Measurements from ENCODE around the gene BTNL3. TPM values are rescaled to one million over a fixed set of nuclear protein-coding genes. Genes with fewer than 3 reads are reported as not detected.

The BTNL3 gene, protein sequence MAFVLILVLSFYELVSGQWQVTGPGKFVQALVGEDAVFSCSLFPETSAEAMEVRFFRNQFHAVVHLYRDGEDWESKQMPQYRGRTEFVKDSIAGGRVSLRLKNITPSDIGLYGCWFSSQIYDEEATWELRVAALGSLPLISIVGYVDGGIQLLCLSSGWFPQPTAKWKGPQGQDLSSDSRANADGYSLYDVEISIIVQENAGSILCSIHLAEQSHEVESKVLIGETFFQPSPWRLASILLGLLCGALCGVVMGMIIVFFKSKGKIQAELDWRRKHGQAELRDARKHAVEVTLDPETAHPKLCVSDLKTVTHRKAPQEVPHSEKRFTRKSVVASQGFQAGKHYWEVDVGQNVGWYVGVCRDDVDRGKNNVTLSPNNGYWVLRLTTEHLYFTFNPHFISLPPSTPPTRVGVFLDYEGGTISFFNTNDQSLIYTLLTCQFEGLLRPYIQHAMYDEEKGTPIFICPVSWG
- polyA plus RNA-seq (2013, experiment 1 of 2): not detected
- not detected for polyA plus RNA-seq (2013, experiment 2 of 2)

DNA sequence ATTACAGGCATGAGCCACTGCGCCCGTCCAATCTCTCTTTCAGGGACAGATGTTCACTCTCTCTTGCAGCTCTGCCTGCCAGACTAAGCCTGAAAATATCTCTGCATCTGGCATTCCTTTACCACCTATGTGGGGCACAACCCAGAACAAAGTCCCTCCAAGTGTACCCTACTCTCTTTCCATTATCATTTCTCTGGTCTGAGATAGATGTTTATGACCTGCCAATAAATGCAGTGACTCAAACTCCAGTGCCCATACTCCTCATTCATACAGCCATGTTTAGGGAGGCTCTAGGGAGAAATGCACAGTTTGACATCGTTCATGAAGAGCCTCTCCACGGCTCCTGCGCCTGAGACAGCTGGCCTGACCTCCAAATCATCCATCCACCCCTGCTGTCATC, at the start of gene BTNL3:
Gene BTNL3, plus strand, starts transcription at position 255 of the 400 bp plus-strand sequence. CDS start 183 bp downstream, outside the sequence.
- Histone ChIP-seq H3K36me3 (ENCODE audit: control insufficient read depth in 1 of 2, insufficient read depth in 2 of 2, low read depth in 1 of 2, low read length in 2 of 2) (no peaks in the 10 kb centered on the region), H3K27me3 (ENCODE audit: control insufficient read depth in 1 of 2, insufficient read depth in 1 of 2, low read length in 2 of 2) (peaks cover 0 to 34% of the 10 kb centered on the region in 2 experiments), H3K14ac (ENCODE audit: low read length in 2 of 2) (no peak within 1 kb of the TSS), H2BK12ac (ENCODE audit: low read length in 2 of 2) (no peak within 1 kb of the TSS), H3K27ac (ENCODE audit: low read length, poor library complexity, severe bottlenecking) (no peak within 1 kb of the TSS), H4K8ac (ENCODE audit: low read length) (no peak within 1 kb of the TSS), H3K4ac (ENCODE audit: low read depth in 1 of 2, low read length in 2 of 2) (no peak within 1 kb of the TSS), H2BK15ac (ENCODE audit: low read depth, poor library complexity, severe bottlenecking) (no peak within 1 kb of the TSS), H3K4me1 (ENCODE audit: control insufficient read depth, insufficient read depth, low read depth, low read length) (no peaks in the 10 kb centered on the region), H2AK5ac (ENCODE audit: low read length, severe bottlenecking) (no peak within 1 kb of the TSS), H3K23ac (ENCODE audit: low read length in 2 of 2) (no peak within 1 kb of the TSS), H2BK120ac (ENCODE audit: low read depth, low read length) (no peak within 1 kb of the TSS), H2BK5ac (ENCODE audit: low read depth, low read length, poor library complexity, severe bottlenecking) (no peak within 1 kb of the TSS), H3K4me3 (ENCODE audit: insufficient read depth in 1 of 2, low read depth in 1 of 2, low read length in 2 of 2) (no peak within 1 kb of the TSS), H3K18ac (ENCODE audit: low read depth in 1 of 2, low read length in 2 of 2) (no peak within 1 kb of the TSS), H3K4me2 (ENCODE audit: low read length, poor library complexity, severe bottlenecking) (no peak within 1 kb of the TSS), H3K9ac (ENCODE audit: low read length) (no peak within 1 kb of the TSS), H3K9me3 (ENCODE audit: control insufficient read depth, low read length) (no peaks in the 10 kb centered on the region), H2AFZ (ENCODE audit: low read depth, low read length) (no peak within 1 kb of the TSS), H3K79me1 (replicated peaks; ENCODE audit: low read length, poor library complexity, severe bottlenecking) (no peaks in the 10 kb centered on the region), H4K91ac (ENCODE audit: low read length) (no peak within 1 kb of the TSS)
- 56% methylated on average over 5 of the region's 5 CpGs for WGBS
- DNase-seq: no peak

DNA sequence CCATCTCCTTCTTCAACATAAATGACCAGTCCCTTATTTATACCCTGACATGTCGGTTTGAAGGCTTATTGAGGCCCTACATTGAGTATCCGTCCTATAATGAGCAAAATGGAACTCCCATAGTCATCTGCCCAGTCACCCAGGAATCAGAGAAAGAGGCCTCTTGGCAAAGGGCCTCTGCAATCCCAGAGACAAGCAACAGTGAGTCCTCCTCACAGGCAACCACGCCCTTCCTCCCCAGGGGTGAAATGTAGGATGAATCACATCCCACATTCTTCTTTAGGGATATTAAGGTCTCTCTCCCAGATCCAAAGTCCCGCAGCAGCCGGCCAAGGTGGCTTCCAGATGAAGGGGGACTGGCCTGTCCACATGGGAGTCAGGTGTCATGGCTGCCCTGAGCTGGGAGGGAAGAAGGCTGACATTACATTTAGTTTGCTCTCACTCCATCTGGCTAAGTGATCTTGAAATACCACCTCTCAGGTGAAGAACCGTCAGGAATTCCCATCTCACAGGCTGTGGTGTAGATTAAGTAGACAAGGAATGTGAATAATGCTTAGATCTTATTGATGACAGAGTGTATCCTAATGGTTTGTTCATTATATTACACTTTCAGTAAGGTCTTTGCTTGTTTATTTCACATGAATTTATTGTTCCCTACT, 38.2 kb upstream of the BTNL3 start:
- no peak overlapping the region for H2AK5ac ChIP-seq (ENCODE audit: low read length, severe bottlenecking)
- H2AFZ ChIP-seq (ENCODE audit: low read depth, low read length): no peak overlapping the region
- no peak overlapping the region for H3K18ac ChIP-seq (ENCODE audit: low read depth in 1 of 2, low read length in 2 of 2)
- H3K27me3 ChIP-seq (ENCODE audit: control insufficient read depth in 1 of 2, insufficient read depth in 1 of 2, low read length in 2 of 2): peaks cover 0 to 4% of the 10 kb centered on the region in 2 experiments
- H2BK120ac ChIP-seq (ENCODE audit: low read depth, low read length): no peak overlapping the region
- H2BK15ac ChIP-seq (ENCODE audit: low read depth, poor library complexity, severe bottlenecking): no peak overlapping the region
- no peak overlapping the region for H3K27ac ChIP-seq (ENCODE audit: low read length, poor library complexity, severe bottlenecking)
- no peak overlapping the region for H3K4me2 ChIP-seq (ENCODE audit: low read length, poor library complexity, severe bottlenecking)
- no peak overlapping the region for H2BK5ac ChIP-seq (ENCODE audit: low read depth, low read length, poor library complexity, severe bottlenecking)
- H3K9me3 ChIP-seq (ENCODE audit: control insufficient read depth, low read length): no peaks in the 10 kb centered on the region
- no peaks in the 10 kb centered on the region for H3K36me3 ChIP-seq (ENCODE audit: control insufficient read depth in 1 of 2, insufficient read depth in 2 of 2, low read depth in 1 of 2, low read length in 2 of 2)
- DNase-seq: no peak
- H3K79me1 ChIP-seq (replicated peaks; ENCODE audit: low read length, poor library complexity, severe bottlenecking): no peaks in the 10 kb centered on the region
- WGBS: 48% methylated on average over 5 of the region's 6 CpGs
- H4K8ac ChIP-seq (ENCODE audit: low read length): no peak overlapping the region
- H3K14ac ChIP-seq (ENCODE audit: low read length in 2 of 2): no peak overlapping the region
- H3K23ac ChIP-seq (ENCODE audit: low read length in 2 of 2): no peak overlapping the region
- H2BK12ac ChIP-seq (ENCODE audit: low read length in 2 of 2): no peak overlapping the region
- no peaks in the 10 kb centered on the region for H3K4me1 ChIP-seq (ENCODE audit: control insufficient read depth, insufficient read depth, low read depth, low read length)
- H3K4me3 ChIP-seq (ENCODE audit: insufficient read depth in 1 of 2, low read depth in 1 of 2, low read length in 2 of 2): no peak overlapping the region
- no peak overlapping the region for H4K91ac ChIP-seq (ENCODE audit: low read length)
- no peak overlapping the region for H3K9ac ChIP-seq (ENCODE audit: low read length)
- no peak overlapping the region for H3K4ac ChIP-seq (ENCODE audit: low read depth in 1 of 2, low read length in 2 of 2)

DNA sequence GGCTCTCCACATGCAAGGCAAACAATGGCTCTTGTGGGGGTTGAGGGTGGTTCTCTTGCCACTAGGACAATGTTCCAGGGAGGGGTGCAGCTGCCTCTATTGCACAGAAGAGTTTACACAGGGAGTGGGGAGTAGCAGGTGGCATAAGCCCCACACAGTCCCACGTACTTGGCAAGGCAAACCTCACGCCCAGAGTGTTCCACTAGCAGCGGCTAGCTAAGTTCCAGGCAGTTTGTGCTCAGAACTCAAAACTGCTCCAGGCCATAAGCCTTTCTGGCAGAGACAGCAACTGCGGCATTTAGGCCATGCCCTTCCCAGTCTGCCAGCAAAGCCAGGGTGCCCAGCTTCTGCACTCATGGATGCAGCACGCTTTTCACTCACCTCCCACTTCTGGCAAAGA, 29.0 kb upstream of the BTNL3 start:
- H2BK15ac ChIP-seq (ENCODE audit: low read depth, poor library complexity, severe bottlenecking): no peak overlapping the region
- no peak overlapping the region for H2BK120ac ChIP-seq (ENCODE audit: low read depth, low read length)
- 69% methylated on average over 5 of the region's 5 CpGs for WGBS
- H2AFZ ChIP-seq (ENCODE audit: low read depth, low read length): no peak overlapping the region
- no peak overlapping the region for H4K8ac ChIP-seq (ENCODE audit: low read length)
- no peak overlapping the region for H4K91ac ChIP-seq (ENCODE audit: low read length)
- no peak for DNase-seq
- no peak overlapping the region for H2BK12ac ChIP-seq (ENCODE audit: low read length in 2 of 2)
- H3K27me3 ChIP-seq (ENCODE audit: control insufficient read depth in 1 of 2, insufficient read depth in 1 of 2, low read length in 2 of 2): peaks cover 0 to 8% of the 10 kb centered on the region in 2 experiments
- H3K4me1 ChIP-seq (ENCODE audit: control insufficient read depth, insufficient read depth, low read depth, low read length): no peaks in the 10 kb centered on the region
- H3K36me3 ChIP-seq (ENCODE audit: control insufficient read depth in 1 of 2, insufficient read depth in 2 of 2, low read depth in 1 of 2, low read length in 2 of 2): no peaks in the 10 kb centered on the region
- H3K27ac ChIP-seq (ENCODE audit: low read length, poor library complexity, severe bottlenecking): no peak overlapping the region
- H3K23ac ChIP-seq (ENCODE audit: low read length in 2 of 2): no peak overlapping the region
- no peak overlapping the region for H3K4me2 ChIP-seq (ENCODE audit: low read length, poor library complexity, severe bottlenecking)
- no peak overlapping the region for H2BK5ac ChIP-seq (ENCODE audit: low read depth, low read length, poor library complexity, severe bottlenecking)
- H3K79me1 ChIP-seq (replicated peaks; ENCODE audit: low read length, poor library complexity, severe bottlenecking): no peaks in the 10 kb centered on the region
- no peak overlapping the region for H3K4ac ChIP-seq (ENCODE audit: low read depth in 1 of 2, low read length in 2 of 2)
- no peak overlapping the region for H3K4me3 ChIP-seq (ENCODE audit: insufficient read depth in 1 of 2, low read depth in 1 of 2, low read length in 2 of 2)
- H3K14ac ChIP-seq (ENCODE audit: low read length in 2 of 2): no peak overlapping the region
- no peak overlapping the region for H3K9ac ChIP-seq (ENCODE audit: low read length)
- H2AK5ac ChIP-seq (ENCODE audit: low read length, severe bottlenecking): no peak overlapping the region
- H3K9me3 ChIP-seq (ENCODE audit: control insufficient read depth, low read length): no peaks in the 10 kb centered on the region
- no peak overlapping the region for H3K18ac ChIP-seq (ENCODE audit: low read depth in 1 of 2, low read length in 2 of 2)

DNA sequence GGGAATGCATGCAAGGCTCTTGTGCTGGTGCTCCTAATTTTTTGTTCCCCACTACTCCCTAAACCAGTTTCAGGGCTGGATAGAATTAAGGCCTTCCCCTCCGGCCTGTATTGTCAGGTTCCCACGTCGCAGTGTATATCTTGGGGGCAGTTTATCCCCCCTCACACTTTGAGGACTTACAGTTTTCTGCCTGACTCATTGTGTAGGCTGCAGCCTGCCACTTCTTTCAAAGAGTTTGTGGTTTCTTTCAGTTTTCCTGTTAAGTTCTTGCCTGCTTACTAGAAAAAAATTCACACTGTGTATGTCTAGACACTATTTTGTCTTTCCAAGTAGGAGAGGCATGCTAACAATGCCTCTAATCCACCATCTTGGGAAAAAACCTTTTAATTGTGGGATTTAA, 28.4 kb upstream of the BTNL3 start:
- no peak overlapping the region for H2BK120ac ChIP-seq (ENCODE audit: low read depth, low read length)
- H2AFZ ChIP-seq (ENCODE audit: low read depth, low read length): no peak overlapping the region
- no peak overlapping the region for H3K4me3 ChIP-seq (ENCODE audit: insufficient read depth in 1 of 2, low read depth in 1 of 2, low read length in 2 of 2)
- no peak overlapping the region for H2BK12ac ChIP-seq (ENCODE audit: low read length in 2 of 2)
- H2BK5ac ChIP-seq (ENCODE audit: low read depth, low read length, poor library complexity, severe bottlenecking): no peak overlapping the region
- DNase-seq: no peak
- no peak overlapping the region for H4K91ac ChIP-seq (ENCODE audit: low read length)
- no peak overlapping the region for H3K4ac ChIP-seq (ENCODE audit: low read depth in 1 of 2, low read length in 2 of 2)
- no peak overlapping the region for H3K14ac ChIP-seq (ENCODE audit: low read length in 2 of 2)
- no peak overlapping the region for H3K23ac ChIP-seq (ENCODE audit: low read length in 2 of 2)
- H3K4me2 ChIP-seq (ENCODE audit: low read length, poor library complexity, severe bottlenecking): peak overlapping the region; percentile 16
- 58% methylated on average over 3 of the region's 3 CpGs for whole genome bisulfite sequencing
- no peaks in the 10 kb centered on the region for H3K79me1 ChIP-seq (replicated peaks; ENCODE audit: low read length, poor library complexity, severe bottlenecking)
- no peaks in the 10 kb centered on the region for H3K36me3 ChIP-seq (ENCODE audit: control insufficient read depth in 1 of 2, insufficient read depth in 2 of 2, low read depth in 1 of 2, low read length in 2 of 2)
- H3K27ac ChIP-seq (ENCODE audit: low read length, poor library complexity, severe bottlenecking): no peak overlapping the region
- H3K9ac ChIP-seq (ENCODE audit: low read length): no peak overlapping the region
- H3K18ac ChIP-seq (ENCODE audit: low read depth in 1 of 2, low read length in 2 of 2): no peak overlapping the region
- no peaks in the 10 kb centered on the region for H3K4me1 ChIP-seq (ENCODE audit: control insufficient read depth, insufficient read depth, low read depth, low read length)
- H2AK5ac ChIP-seq (ENCODE audit: low read length, severe bottlenecking): no peak overlapping the region
- no peaks in the 10 kb centered on the region for H3K9me3 ChIP-seq (ENCODE audit: control insufficient read depth, low read length)
- H3K27me3 ChIP-seq (ENCODE audit: control insufficient read depth in 1 of 2, insufficient read depth in 1 of 2, low read length in 2 of 2): peaks cover 0 to 8% of the 10 kb centered on the region in 2 experiments
- H4K8ac ChIP-seq (ENCODE audit: low read length): no peak overlapping the region
- no peak overlapping the region for H2BK15ac ChIP-seq (ENCODE audit: low read depth, poor library complexity, severe bottlenecking)
